HG03139 (cell line): ENCODE results near the gene VHLL.
A peak's percentile ranks its signal among the peaks of the same experiment; 100 is the strongest.

ENCODE experiments used
- ATAC-seq: cut with Tn5 transposase; IDR thresholded peaks from one replicate; pipeline ENCODE4 v1.9.1; 2021; ENCODE audit not compliant: unreplicated experiment

Gene VHLL

GRCh38 chr1:156291226-156292061 lies 7.7 kb downstream of the VHLL start:
- no peak for ATAC-seq

GRCh38 chr1:156289857-156290256 lies 9.2 kb downstream of the VHLL start:
- no peak for ATAC-seq

GRCh38 chr1:156286061-156286460 lies 13.0 kb downstream of the VHLL start:
- no peak for ATAC-seq

- ATAC-seq = no peak
Measured at GRCh38 chr1:156285437-156285836, 13.7 kb downstream of the VHLL start.

- ATAC-seq = no peak
Measured at GRCh38 chr1:156284757-156285156, 14.3 kb downstream of the VHLL start.

GRCh38 chr1:156284112-156284511 lies 15.0 kb downstream of the VHLL start, which contains the start of gene TMEM79:
TMEM79 (plus strand) TSS chr1:156284325; CDS start chr1:156285227, 902 bp downstream.
- no peak for ATAC-seq

GRCh38 chr1:156283521-156283920 lies 15.6 kb downstream of the VHLL start:
- no peak for ATAC-seq

GRCh38 chr1:156282479-156283222 lies 16.5 kb downstream of the VHLL start, which contains the start of gene SMG5:
SMG5 (minus strand) TSS chr1:156282825; CDS start chr1:156282680, 145 bp downstream.
- ATAC-seq = peak; percentile 77

- ATAC-seq = no peak
Measured at GRCh38 chr1:156281693-156282478, 17.2 kb downstream of the VHLL start.

- ATAC-seq = no peak
Measured at GRCh38 chr1:156281281-156281680, 17.8 kb downstream of the VHLL start.

GRCh38 chr1:156279837-156280236 lies 19.3 kb downstream of the VHLL start:
- no peak for ATAC-seq

- no peak for ATAC-seq
Measured at GRCh38 chr1:156276966-156277381, 22.1 kb downstream of the VHLL start.

GRCh38 chr1:156276532-156276931 lies 22.6 kb downstream of the VHLL start:
- no peak for ATAC-seq

- ATAC-seq = no peak
Measured at GRCh38 chr1:156270314-156270713, 28.8 kb downstream of the VHLL start.

GRCh38 chr1:156268336-156268735 lies 30.8 kb downstream of the VHLL start:
- no peak for ATAC-seq

GRCh38 chr1:156266051-156266450 lies 33.1 kb downstream of the VHLL start:
- no peak for ATAC-seq

GRCh38 chr1:156263288-156263655 lies 35.8 kb downstream of the VHLL start:
- no peak for ATAC-seq

GRCh38 chr1:156262461-156263287 lies 36.4 kb downstream of the VHLL start:
- no peak for ATAC-seq

- ATAC-seq = no peak
Measured at GRCh38 chr1:156260896-156261295, 38.2 kb downstream of the VHLL start.

- ATAC-seq = no peak
Measured at GRCh38 chr1:156259805-156260204, 39.3 kb downstream of the VHLL start.
